Measurements from ENCODE around the gene CNOT6.

GRCh38 chr5:180619563-180619915 is 125.4 kb downstream of the CNOT6 start:
- TF ChIP-seq CTCF (IDR thresholded peaks at IDR 0.05; ENCODE audit: low read depth, low read length) = no peak
- TF ChIP-seq EZH2phosphoT487 (IDR thresholded peaks at IDR 0.05; ENCODE audit: low read depth) = no peak
